A549 (cell line): ENCODE measurements around the gene PTOV1.

ENCODE experiments used
- BHLHE40 ChIP-seq: IDR thresholded peaks from 2 replicates; pipeline ENCODE4 v1.6.1; 2012; ENCODE audit warnings: low read depth, low read length, inconsistent platforms
- CHD4 ChIP-seq: fragments of 200-600 bp; sonication (generic); IDR thresholded peaks from 2 replicates; pipeline ENCODE4 v1.6.1; 2016; ENCODE audit warnings: antibody characterized with exemption, mild to moderate bottlenecking, borderline replicate concordance
- CTCF ChIP-seq: fragments of >200 bp; sonication (Bioruptor Twin); formaldehyde crosslinking; IDR thresholded peaks from 3 replicates; pipeline ENCODE4 v1.5.1; 2016
- EP300 ChIP-seq, 2 experiments: fragments of >200 bp; sonication (Bioruptor Twin); formaldehyde crosslinking; IDR thresholded peaks; 2 replicates in 1 of 2; 3 replicates in 1 of 2; pipeline ENCODE4 v1.6.1; 2016 to 2017
- KDM5A ChIP-seq: fragments of 200-600 bp; sonication (generic); IDR thresholded peaks from 2 replicates; pipeline ENCODE4 v1.6.1; 2016; ENCODE audit warnings: antibody characterized with exemption, mild to moderate bottlenecking
- PBX3 ChIP-seq: IDR thresholded peaks from 2 replicates; pipeline ENCODE4 v1.6.1; 2012
- POLR2A ChIP-seq: IDR thresholded peaks from 2 replicates; pipeline ENCODE4 v1.6.1; 2012; ENCODE audit warnings: mild to moderate bottlenecking, low read length
- RFX5 ChIP-seq: fragments of 450-650 bp; IDR thresholded peaks from 2 replicates; pipeline ENCODE4 v1.7.1; 2014; ENCODE audit warnings: antibody characterized with exemption, mild to moderate bottlenecking, moderate library complexity

- TF ChIP-seq BHLHE40 = no peak
- TF ChIP-seq CTCF = no peak
- no peak for TF ChIP-seq KDM5A
- no peak for TF ChIP-seq RFX5
- no peak for TF ChIP-seq POLR2A
- no peak for TF ChIP-seq PBX3
- TF ChIP-seq EP300 (IDR thresholded peaks at IDR 0.05) = no peak
- no peak for TF ChIP-seq CHD4
These were observed 59.2 kb downstream of the PTOV1 start for GRCh38 chr19:49910179-49910578.
